GM12801 (cell line): ENCODE results near the gene TRIP11.

Experiments used
- CTCF ChIP-seq: IDR thresholded peaks from one replicate; pipeline ENCODE4 v1.5.1; 2011; ENCODE audit warnings: control low read depth; ENCODE audit not compliant: insufficient read length; ENCODE audit errors: extremely low read depth

The TRIP11 gene

DNA sequence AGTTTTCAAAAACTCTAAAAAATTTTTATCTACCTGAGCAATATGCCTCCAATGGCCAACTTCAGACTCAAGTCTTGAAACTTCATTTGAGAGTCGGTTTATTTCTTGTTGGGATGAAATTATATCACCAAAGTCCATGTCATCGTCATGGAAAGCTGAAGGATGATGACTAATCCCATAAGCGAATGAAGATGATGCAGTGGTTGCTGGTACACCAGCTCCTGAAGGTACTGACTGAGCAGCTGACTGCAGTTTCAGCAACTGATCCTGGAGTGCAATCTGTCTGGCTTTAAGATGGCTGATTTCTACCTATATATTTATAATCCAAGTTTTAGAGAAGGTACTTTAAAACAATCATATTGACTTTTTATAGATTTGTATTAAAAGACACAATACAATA is 18.3 kb downstream of the TRIP11 start:
- no peak for TF ChIP-seq CTCF

DNA sequence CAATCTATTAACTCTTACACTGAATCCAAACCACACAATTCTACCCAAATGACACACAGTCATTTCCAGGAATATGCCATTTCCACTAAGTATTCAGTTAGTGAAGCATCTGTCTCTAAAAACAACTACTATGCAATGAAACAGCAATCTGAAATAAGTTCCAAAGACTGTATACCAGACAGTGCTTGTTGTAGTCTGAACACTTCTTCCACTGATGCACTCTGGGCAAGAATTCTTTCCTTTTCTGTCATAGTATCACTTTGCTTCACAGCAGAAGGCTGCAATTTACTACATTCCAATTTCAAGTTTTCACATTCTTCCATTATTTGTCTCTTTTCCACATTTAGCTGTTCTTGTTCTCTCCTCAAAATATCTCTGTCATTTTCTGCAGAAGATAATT is 25.8 kb downstream of the TRIP11 start:
- TF ChIP-seq CTCF, result no peak

- no peak for TF ChIP-seq CTCF
These were observed 27.6 kb downstream of the TRIP11 start for GRCh38 chr14:92012121-92012748.

GRCh38 chr14:92010644-92011043 is 29.2 kb downstream of the TRIP11 start:
- no peak for TF ChIP-seq CTCF

- no peak for TF ChIP-seq CTCF
These were observed 30.3 kb downstream of the TRIP11 start for GRCh38 chr14:92009604-92010003.

GRCh38 chr14:92005019-92005418 is 34.8 kb downstream of the TRIP11 start:
- TF ChIP-seq CTCF, result no peak

DNA sequence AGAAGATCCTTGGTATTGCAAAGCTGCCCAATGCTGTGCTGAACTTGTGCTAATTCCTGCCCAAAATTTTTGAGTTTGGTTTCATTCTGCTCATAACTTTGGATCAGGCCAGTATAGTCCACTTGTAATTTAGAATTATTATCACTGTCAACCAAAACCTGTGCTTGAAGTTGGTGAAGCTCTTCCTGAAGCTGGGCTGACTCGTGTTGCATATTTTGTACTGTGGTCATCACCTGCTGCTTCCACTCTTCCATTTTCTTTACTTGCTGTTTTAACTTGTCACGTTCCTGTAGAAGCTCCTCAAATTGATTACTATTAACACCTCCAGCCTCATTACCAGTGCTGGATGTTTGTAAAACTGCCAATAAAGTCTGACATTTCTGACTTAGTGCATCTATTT is 35.8 kb downstream of the TRIP11 start:
- TF ChIP-seq CTCF, result no peak
